Gastrocnemius medialis (tissue), 4 donors: ENCODE results near the gene ARHGAP19.

Experiments used
- POLR2A ChIP-seq, 2 donors: fragments of 450-650 bp; IDR thresholded peaks; one replicate each; pipeline ENCODE4 v1.6.1; 2017; ENCODE audit warnings: antibody characterized with exemption in 2 of 2, mild to moderate bottlenecking in 2 of 2, moderate library complexity in 2 of 2
- TF ChIP-seq, protein P1 (sequence below), 5 experiments: fragments of 450-650 bp in 3 of 5; fragments of 200-600 bp in 2 of 5; sonication (generic) in 2 of 5; IDR thresholded peaks in 4 of 5; conservative IDR thresholded peaks in 1 of 5; 1 replicate in 4 of 5; 2 replicates in 1 of 5; pipeline ENCODE4 v1.5.1; 2016 to 2019; ENCODE audit warnings: antibody characterized with exemption in 5 of 5, mild to moderate bottlenecking in 3 of 5, moderate library complexity in 3 of 5

DNA sequence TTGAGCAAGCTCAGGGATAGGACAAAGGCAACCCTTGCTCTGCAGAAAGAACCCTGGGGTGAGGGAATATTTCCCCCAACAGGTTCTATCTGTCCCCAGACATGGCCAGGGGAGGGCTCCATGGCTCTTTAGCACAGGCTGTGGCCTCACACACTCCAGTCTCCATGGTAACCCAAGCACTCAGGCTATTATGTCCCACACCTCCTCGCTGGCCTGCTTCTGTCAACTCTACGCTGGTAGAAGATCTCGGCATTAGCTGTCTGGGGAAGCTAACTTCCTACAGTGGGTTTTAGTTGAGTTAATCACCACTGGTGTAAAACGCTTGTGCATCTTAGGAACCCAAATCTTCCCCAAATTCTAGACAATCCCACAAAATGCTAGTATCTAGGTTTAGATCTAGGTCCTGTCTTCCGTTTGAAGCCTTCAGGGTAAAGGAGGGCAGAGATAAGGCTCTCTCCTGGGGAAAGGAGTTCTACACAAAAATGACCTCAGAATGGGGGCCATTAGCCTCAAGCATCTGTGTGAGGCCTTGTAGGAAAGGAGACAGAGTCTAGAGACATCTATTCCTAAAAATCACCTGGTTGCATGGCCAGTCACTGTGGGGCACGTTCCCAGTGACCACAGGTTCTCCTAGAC, 70.0 kb downstream of the ARHGAP19 start:
- no peak for TF ChIP-seq POLR2A (IDR thresholded peaks at IDR 0.05)
- TF ChIP-seq, protein P1, sequence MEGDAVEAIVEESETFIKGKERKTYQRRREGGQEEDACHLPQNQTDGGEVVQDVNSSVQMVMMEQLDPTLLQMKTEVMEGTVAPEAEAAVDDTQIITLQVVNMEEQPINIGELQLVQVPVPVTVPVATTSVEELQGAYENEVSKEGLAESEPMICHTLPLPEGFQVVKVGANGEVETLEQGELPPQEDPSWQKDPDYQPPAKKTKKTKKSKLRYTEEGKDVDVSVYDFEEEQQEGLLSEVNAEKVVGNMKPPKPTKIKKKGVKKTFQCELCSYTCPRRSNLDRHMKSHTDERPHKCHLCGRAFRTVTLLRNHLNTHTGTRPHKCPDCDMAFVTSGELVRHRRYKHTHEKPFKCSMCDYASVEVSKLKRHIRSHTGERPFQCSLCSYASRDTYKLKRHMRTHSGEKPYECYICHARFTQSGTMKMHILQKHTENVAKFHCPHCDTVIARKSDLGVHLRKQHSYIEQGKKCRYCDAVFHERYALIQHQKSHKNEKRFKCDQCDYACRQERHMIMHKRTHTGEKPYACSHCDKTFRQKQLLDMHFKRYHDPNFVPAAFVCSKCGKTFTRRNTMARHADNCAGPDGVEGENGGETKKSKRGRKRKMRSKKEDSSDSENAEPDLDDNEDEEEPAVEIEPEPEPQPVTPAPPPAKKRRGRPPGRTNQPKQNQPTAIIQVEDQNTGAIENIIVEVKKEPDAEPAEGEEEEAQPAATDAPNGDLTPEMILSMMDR (IDR thresholded peaks at IDR 0.05 in 4 of 5, conservative IDR thresholded peaks at IDR 0.05 in 1 of 5): no peak
